ENCODE data around the gene MTHFSD. TPM values are rescaled to one million over a fixed set of nuclear protein-coding genes. Genes with fewer than 3 reads are reported as not detected.

MTHFSD gene
- total RNA-seq, 5 donors from 2014 or later (not counting 1 experiment from before 2014, with no cell fraction given), result 18.0 to 39.6 (median 34.9) TPM

DNA sequence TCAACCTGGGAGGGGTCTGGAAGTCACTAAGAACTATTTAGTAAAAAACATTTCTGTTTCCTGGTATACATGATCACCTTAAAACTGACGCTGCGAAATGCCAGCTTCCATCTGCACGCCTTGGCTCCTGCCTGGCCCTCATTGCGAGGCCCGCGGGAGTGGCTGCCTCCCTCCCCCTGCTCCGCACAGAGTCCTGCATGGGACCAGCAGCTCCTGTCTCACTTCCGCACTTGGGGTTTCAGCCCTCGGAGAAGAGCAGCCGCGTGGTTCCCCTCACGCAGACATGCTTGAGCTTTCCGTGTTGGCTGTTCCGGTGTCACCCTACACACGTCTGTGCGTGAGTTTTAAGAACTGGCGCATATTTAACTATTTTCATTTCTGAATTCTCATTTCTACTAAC lies 18.4 kb downstream of the MTHFSD start:
- no peak overlapping the region for H3K27ac ChIP-seq (ENCODE audit: low read length)
- H3K36me3 Mint-ChIP-seq, result peaks cover 35% of the 10 kb centered on the region
- no peaks in the 10 kb centered on the region for H3K9me3 ChIP-seq

DNA sequence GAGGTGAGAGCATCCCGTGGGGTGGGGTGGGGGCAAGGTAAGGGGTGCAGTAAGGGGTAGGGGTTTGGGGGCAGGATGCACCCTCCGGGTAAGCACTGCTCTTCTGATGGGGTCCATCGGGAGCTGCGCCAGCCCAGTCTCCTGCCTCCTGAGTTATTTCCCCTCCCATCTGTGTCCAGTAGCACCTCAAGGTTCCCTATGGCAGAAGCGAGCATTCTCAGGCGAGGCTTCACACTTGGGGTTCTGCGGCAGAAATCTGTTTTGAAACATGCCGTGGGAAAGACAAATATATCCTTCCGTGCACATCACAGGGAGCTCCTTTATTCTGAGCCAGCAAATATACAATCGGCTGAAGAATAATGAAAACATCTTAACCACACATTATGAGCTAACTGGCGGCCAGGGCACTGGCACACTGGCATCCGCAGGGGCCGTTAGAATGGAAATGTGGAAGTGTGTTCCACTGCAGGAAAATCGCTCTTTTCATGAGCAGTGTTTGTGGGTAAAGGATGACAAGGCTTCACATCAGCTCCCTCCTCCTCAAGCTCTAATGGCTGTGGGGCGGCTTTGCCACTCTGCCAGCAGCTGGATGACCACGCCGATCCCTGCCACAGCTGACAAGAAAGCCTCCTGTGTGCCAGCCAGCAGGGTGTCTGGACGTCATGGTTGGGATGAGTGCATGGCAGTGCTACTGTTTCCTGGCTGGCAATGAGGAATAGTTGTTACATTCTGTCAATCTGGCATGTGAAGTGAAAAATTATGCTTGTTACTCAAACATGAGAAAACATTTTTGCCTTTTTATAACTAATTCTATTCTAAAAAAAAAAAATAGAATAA lies 20.0 kb downstream of the MTHFSD start:
- H3K9me3 ChIP-seq, result no peaks in the 10 kb centered on the region
- H3K4me1 ChIP-seq (ENCODE audit: control insufficient read depth in 1 of 2, extremely low read depth in 1 of 2, insufficient read depth in 2 of 2, low read length in 2 of 2), result no peaks in the 10 kb centered on the region
- H3K4me3 ChIP-seq (ENCODE audit: control insufficient read depth in 1 of 2, extremely low read depth in 1 of 2, low read length in 1 of 2), result no peak overlapping the region
- POLR2A ChIA-PET, result interaction anchor here in 1 of 2 donors (0.6 kb wide), 1 partner anchor 1412 kb away, joined by 8 read pairs; no protein-coding TSS in a partner anchor
- Mint-ChIP-seq H3K4me3 (no peak overlapping the region), H3K4me1 (no peaks in the 10 kb centered on the region), H3K36me3 (peaks cover 21% of the 10 kb centered on the region), H3K27ac (no peak overlapping the region), H3K9me3 (peaks cover 0 to under 1% (median 0%) of the 10 kb centered on the region in 3 donors), H3K27me3 (no peaks in the 10 kb centered on the region)
- ATAC-seq (replicated peaks in 1 of 4), result no peak
- peaks cover 17 to 41% of the 10 kb centered on the region in 2 donors for H3K36me3 ChIP-seq (ENCODE audit: control insufficient read depth in 2 of 2, extremely low read depth in 1 of 2, insufficient read depth in 1 of 2, low read length in 1 of 2)
- no peak overlapping the region for H3K27ac ChIP-seq (ENCODE audit: low read length)
- no peak for DNase-seq
- 93% methylated on average over 8 of the region's 18 CpGs for WGBS (ENCODE audit: insufficient coverage)
- CTCF ChIA-PET, result no interaction called here
- H3K27me3 ChIP-seq (replicated peaks in 1 of 2; ENCODE audit: control insufficient read depth in 2 of 2, extremely low read depth in 1 of 2, insufficient read depth in 2 of 2, low read length in 1 of 2), result no peaks in the 10 kb centered on the region

More for the DNA sequence above, 18.4 kb downstream of the MTHFSD start:
- H3K4me1 Mint-ChIP-seq, result no peaks in the 10 kb centered on the region
- no peaks in the 10 kb centered on the region for H3K4me1 ChIP-seq (ENCODE audit: control insufficient read depth in 1 of 2, extremely low read depth in 1 of 2, insufficient read depth in 2 of 2, low read length in 2 of 2)
- H3K9me3 Mint-ChIP-seq, result no peaks in the 10 kb centered on the region
- no peak overlapping the region for H3K4me3 Mint-ChIP-seq
- ChIA-PET POLR2A (no interaction called here), CTCF (no interaction called here)
- no peak overlapping the region for H3K27ac Mint-ChIP-seq
- peaks cover 18 to 53% of the 10 kb centered on the region in 2 donors for H3K36me3 ChIP-seq (ENCODE audit: control insufficient read depth in 2 of 2, extremely low read depth in 1 of 2, insufficient read depth in 1 of 2, low read length in 1 of 2)
- 96% methylated on average over 17 of the region's 17 CpGs for WGBS (ENCODE audit: insufficient coverage)
- no peak overlapping the region for H3K4me3 ChIP-seq (ENCODE audit: control insufficient read depth in 1 of 2, extremely low read depth in 1 of 2, low read length in 1 of 2)
- no peaks in the 10 kb centered on the region for H3K27me3 ChIP-seq (replicated peaks in 1 of 2; ENCODE audit: control insufficient read depth in 2 of 2, extremely low read depth in 1 of 2, insufficient read depth in 2 of 2, low read length in 1 of 2)
- ATAC-seq (replicated peaks in 1 of 4), result no peak
- no peak for DNase-seq
- H3K27me3 Mint-ChIP-seq, result no peaks in the 10 kb centered on the region

DNA sequence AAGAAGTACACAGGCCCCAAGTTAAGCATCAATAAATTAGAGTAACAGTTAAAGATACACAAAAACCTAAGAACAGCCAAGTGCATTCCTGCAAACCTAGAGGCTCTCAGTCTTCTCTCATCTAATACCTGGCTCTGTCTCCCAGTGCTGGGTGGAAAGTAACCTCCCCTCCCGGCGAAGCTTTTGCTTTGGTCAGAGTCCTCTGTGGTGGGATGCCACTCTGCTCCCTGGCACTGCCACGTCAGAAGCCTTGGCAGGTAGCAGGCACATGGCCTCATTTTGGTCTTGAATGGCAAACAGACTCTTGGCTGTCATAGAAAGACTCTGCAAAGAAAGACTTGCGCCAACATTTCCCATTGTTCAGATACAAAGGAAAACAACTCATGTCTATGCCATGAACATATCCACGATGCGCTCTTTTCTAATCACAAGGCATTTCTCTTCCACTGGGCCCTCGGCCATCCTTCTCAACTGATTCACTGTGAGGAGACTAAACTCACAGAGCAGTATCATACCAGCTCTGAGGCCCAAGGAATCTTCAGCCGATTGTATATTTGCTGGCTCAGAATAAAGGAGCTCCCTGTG lies 21.2 kb downstream of the MTHFSD start:
- POLR2A ChIA-PET, result no interaction called here
- DNase-seq, result no peak
- CTCF ChIA-PET, result no interaction called here

DNA sequence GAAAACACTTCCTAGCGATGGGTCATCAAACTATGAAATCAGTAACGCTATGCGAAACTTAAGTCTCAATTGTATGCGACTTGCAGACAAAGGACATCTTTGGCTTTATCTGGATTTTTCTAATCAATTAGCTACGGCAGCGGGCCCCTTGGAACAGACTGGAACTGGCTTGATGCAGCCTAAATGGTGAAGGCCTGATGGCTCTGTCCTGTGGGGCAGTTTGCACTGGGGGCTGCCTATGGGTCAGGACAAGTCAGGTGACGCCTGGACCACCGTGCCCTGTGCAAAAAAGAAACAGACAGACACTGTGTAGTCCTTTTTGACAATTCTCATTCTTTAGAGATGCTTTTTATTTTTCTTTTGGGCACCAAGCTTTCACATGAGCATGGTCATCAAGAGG lies 22.0 kb downstream of the MTHFSD start:
- POLR2A ChIA-PET, result no interaction called here
- ATAC-seq (replicated peaks in 1 of 4), result no peak
- H3K4me1 Mint-ChIP-seq, result no peaks in the 10 kb centered on the region
- DNase-seq, result no peak
- H3K36me3 Mint-ChIP-seq, result peaks cover 10% of the 10 kb centered on the region
- 96% methylated on average over 8 of the region's 8 CpGs for WGBS (ENCODE audit: insufficient coverage)
- Histone ChIP-seq H3K4me3 (ENCODE audit: control insufficient read depth in 1 of 2, extremely low read depth in 1 of 2, low read length in 1 of 2) (no peak overlapping the region), H3K9me3 (no peaks in the 10 kb centered on the region), H3K36me3 (ENCODE audit: control insufficient read depth in 2 of 2, extremely low read depth in 1 of 2, insufficient read depth in 1 of 2, low read length in 1 of 2) (peaks cover 12 to 22% of the 10 kb centered on the region in 2 donors), H3K27me3 (replicated peaks in 1 of 2; ENCODE audit: control insufficient read depth in 2 of 2, extremely low read depth in 1 of 2, insufficient read depth in 2 of 2, low read length in 1 of 2) (no peaks in the 10 kb centered on the region), H3K27ac (ENCODE audit: low read length) (no peak overlapping the region), H3K4me1 (ENCODE audit: control insufficient read depth in 1 of 2, extremely low read depth in 1 of 2, insufficient read depth in 2 of 2, low read length in 2 of 2) (no peaks in the 10 kb centered on the region)
- H3K9me3 Mint-ChIP-seq, result peaks cover 0 to 3% (median 0%) of the 10 kb centered on the region in 3 donors
- H3K4me3 Mint-ChIP-seq, result no peak overlapping the region
- no peaks in the 10 kb centered on the region for H3K27me3 Mint-ChIP-seq
- no peak overlapping the region for H3K27ac Mint-ChIP-seq
- CTCF ChIA-PET, result no interaction called here

More for the DNA sequence above, 21.2 kb downstream of the MTHFSD start:
- Histone ChIP-seq H3K4me1 (ENCODE audit: control insufficient read depth in 1 of 2, extremely low read depth in 1 of 2, insufficient read depth in 2 of 2, low read length in 2 of 2) (no peaks in the 10 kb centered on the region), H3K36me3 (ENCODE audit: control insufficient read depth in 2 of 2, extremely low read depth in 1 of 2, insufficient read depth in 1 of 2, low read length in 1 of 2) (peaks cover 19 to 30% of the 10 kb centered on the region in 2 donors), H3K27ac (ENCODE audit: low read length) (no peak overlapping the region), H3K27me3 (replicated peaks in 1 of 2; ENCODE audit: control insufficient read depth in 2 of 2, extremely low read depth in 1 of 2, insufficient read depth in 2 of 2, low read length in 1 of 2) (no peaks in the 10 kb centered on the region), H3K9me3 (no peaks in the 10 kb centered on the region), H3K4me3 (ENCODE audit: control insufficient read depth in 1 of 2, extremely low read depth in 1 of 2, low read length in 1 of 2) (no peak overlapping the region)
- Mint-ChIP-seq H3K36me3 (peaks cover 15% of the 10 kb centered on the region), H3K27me3 (no peaks in the 10 kb centered on the region), H3K9me3 (peaks cover 0 to 3% (median 0%) of the 10 kb centered on the region in 3 donors), H3K4me3 (no peak overlapping the region), H3K27ac (no peak overlapping the region), H3K4me1 (no peaks in the 10 kb centered on the region)
- WGBS (ENCODE audit: insufficient coverage), result 90% methylated on average over 7 of the region's 8 CpGs
- ATAC-seq (replicated peaks in 1 of 4), result no peak

DNA sequence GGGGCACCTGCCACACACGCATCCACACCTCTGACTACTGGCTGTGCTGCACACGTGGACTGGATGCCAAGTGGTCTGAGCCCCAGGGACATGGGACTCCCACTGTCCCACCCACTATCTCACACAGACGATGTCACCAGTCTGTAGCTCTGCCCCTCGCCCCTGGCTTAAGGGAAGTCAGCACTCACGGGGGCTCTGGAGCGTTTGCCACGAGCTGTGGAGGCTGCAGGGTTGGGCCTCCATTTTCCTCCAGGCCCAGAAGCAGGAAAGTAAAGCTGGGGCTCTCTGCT lies 22.6 kb downstream of the MTHFSD start:
- Histone ChIP-seq H3K9me3 (no peaks in the 10 kb centered on the region), H3K27ac (ENCODE audit: low read length) (no peak overlapping the region), H3K36me3 (ENCODE audit: control insufficient read depth in 2 of 2, extremely low read depth in 1 of 2, insufficient read depth in 1 of 2, low read length in 1 of 2) (peaks cover 8 to 16% of the 10 kb centered on the region in 2 donors), H3K4me1 (ENCODE audit: control insufficient read depth in 1 of 2, extremely low read depth in 1 of 2, insufficient read depth in 2 of 2, low read length in 2 of 2) (no peaks in the 10 kb centered on the region), H3K4me3 (ENCODE audit: control insufficient read depth in 1 of 2, extremely low read depth in 1 of 2, low read length in 1 of 2) (no peak overlapping the region), H3K27me3 (replicated peaks in 1 of 2; ENCODE audit: control insufficient read depth in 2 of 2, extremely low read depth in 1 of 2, insufficient read depth in 2 of 2, low read length in 1 of 2) (no peaks in the 10 kb centered on the region)
- CTCF ChIA-PET, result no interaction called here
- ATAC-seq (replicated peaks in 1 of 4) (no peak), DNase-seq (no peak)
- POLR2A ChIA-PET, result no interaction called here
- Mint-ChIP-seq H3K36me3 (peaks cover 12% of the 10 kb centered on the region), H3K27ac (no peak overlapping the region), H3K9me3 (peaks cover 0 to 3% (median 0%) of the 10 kb centered on the region in 3 donors), H3K27me3 (no peaks in the 10 kb centered on the region), H3K4me1 (no peaks in the 10 kb centered on the region), H3K4me3 (no peak overlapping the region)
- WGBS (ENCODE audit: insufficient coverage), result 85% methylated on average over 7 of the region's 7 CpGs

DNA sequence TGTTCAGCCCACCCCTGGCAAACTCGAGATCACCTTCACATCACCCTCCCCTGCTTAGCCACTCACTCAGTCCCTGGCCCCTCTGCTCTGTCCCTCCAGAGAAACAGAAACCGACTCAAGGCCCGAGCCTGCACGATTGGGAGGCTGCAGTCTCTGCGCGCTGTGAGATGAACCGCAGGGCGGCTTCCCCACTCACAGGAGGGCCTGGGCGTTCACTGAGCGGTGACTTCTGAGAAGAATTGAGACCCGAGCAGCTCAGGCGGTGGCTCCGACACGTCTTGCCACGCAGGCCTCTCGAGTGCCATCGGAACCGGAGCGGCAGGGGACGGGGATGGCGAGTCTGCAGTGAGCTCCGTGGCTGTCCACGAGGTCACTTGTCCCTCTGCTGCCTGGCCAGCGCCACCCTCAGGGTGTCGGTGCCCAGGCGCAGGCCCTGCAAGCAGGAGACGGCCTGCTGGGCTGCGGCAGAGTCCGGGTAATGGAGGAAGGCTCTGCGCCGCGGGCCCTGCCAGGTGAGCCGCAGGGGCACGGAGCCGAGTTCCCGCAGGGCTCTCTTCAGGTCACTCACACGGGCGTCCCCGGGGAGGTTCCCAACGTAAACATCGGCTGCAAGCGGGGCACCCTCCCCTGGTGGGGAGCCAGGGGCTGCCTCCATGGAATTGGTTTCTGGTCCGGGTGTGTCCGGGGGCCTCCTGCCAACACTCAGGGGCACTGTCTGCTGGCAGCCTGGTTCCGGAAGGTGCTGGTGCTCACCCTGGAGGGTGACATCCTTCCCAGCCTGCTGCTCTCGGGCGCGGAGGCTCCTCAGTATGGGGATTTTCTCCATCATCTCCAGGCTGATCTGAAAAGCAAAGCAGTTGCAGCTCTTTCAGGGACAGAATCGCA lies 23.2 kb downstream of the MTHFSD start:
- H3K4me1 ChIP-seq (ENCODE audit: control insufficient read depth in 1 of 2, extremely low read depth in 1 of 2, insufficient read depth in 2 of 2, low read length in 2 of 2), result no peaks in the 10 kb centered on the region
- no peaks in the 10 kb centered on the region for H3K27me3 ChIP-seq (replicated peaks in 1 of 2; ENCODE audit: control insufficient read depth in 2 of 2, extremely low read depth in 1 of 2, insufficient read depth in 2 of 2, low read length in 1 of 2)
- ChIA-PET POLR2A (no interaction called here), CTCF (no interaction called here)
- 90% methylated on average over 49 of the region's 49 CpGs for WGBS (ENCODE audit: insufficient coverage)
- no peak overlapping the region for H3K27ac Mint-ChIP-seq
- peaks cover 0 to 3% (median 0%) of the 10 kb centered on the region in 3 donors for H3K9me3 Mint-ChIP-seq
- H3K9me3 ChIP-seq, result no peaks in the 10 kb centered on the region
- DNase-seq (no peak), ATAC-seq (replicated peaks in 1 of 4) (no peak)
- H3K27me3 Mint-ChIP-seq, result no peaks in the 10 kb centered on the region
- peaks cover 8 to 14% of the 10 kb centered on the region in 2 donors for H3K36me3 ChIP-seq (ENCODE audit: control insufficient read depth in 2 of 2, extremely low read depth in 1 of 2, insufficient read depth in 1 of 2, low read length in 1 of 2)
- peaks cover 9% of the 10 kb centered on the region for H3K36me3 Mint-ChIP-seq
- no peaks in the 10 kb centered on the region for H3K4me1 Mint-ChIP-seq
- no peak overlapping the region for H3K27ac ChIP-seq (ENCODE audit: low read length)
- no peak overlapping the region for H3K4me3 ChIP-seq (ENCODE audit: control insufficient read depth in 1 of 2, extremely low read depth in 1 of 2, low read length in 1 of 2)
- no peak overlapping the region for H3K4me3 Mint-ChIP-seq
